Stimulated activated CD4-positive, alpha-beta T cell treated with anti-CD3 and anti-CD28 coated beads, Interleukin-4, amount 100 ng/mL, for 48 hours (primary cell): ENCODE measurements around the gene GLCE.
"Not testable (repeated sequence)": the region's sequence is repeated elsewhere in the genome, so short reads cannot be mapped to it uniquely, and the experiment has no call there.

Source experiments
- DNase-seq, 2 donors: peaks; one replicate each; pipeline ENCODE4 v3.0.0-alpha.2; 2020; ENCODE audit warnings: low read depth in 2 of 2

The GLCE gene

DNA sequence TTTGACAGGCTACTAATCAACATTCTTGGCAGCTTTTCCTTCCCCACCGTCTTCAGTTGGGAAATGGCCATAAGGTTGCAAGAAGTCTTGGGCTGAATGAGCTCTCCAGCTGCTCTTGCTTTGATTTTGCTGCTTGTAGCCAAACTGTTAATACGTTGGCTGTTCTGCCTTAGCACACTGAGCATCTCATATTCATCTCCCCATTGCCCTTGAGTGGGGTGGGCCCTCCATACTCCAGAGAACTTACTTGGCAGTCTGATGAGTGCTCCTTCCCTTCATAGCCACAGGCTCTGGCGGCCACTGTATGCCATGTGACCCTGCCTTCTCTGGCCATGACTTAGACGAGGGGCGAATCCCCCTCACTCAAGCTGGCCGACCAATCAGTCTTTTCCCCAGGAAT is 112.5 kb downstream of the GLCE start:
- no peak for DNase-seq

GRCh38 chr15:69275074-69275670 is 114.7 kb downstream of the GLCE start:
- no peak for DNase-seq

DNA sequence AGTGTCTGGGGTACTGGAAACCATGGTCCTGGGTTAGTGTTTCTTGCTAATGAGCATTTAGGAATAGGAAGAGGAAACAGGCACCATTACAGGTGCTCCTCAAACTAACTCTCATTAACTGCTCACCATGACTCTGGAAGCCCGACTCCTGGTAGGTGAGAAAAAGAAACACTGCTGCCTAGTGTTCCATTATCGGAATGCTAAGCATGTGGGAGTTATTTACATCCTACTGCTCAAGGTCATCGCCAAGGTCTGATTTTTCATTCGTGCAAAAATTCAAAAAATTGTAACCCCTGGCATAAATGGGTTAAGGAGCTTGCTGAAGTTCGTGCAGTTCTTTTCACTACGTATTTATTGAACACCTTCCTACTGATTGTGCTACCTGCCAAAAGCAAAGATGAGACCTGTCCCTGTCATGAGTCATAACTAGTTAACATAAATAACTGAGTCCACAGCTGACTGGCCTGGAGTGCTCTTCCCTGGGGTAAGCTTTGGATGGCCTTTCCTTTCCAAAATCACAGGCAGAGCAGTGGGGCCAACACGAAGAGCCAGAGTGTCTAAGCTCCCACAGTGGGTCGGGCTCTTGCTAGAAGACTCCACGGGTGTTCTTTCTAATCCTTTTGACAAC is 115.6 kb downstream of the GLCE start:
- no peak for DNase-seq

DNA sequence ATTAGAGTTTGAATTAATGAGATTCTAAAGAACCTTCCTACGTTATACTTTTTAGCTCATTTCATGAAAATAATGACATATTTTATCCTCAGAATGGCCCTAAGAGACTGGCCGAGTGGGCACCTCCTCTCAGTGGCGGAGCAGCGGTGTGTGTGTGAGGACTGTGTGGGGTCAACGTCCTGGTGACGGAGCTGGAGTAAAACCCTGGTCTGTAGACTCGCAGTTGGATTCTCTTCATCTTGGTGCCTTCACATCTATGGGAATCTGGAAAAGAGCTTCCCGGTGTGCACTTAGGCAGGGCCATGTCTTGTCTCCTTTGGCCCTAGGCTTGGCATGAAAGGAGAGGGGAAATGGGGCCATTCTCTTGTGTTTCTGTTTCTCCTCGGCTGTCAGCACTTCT is 116.9 kb downstream of the GLCE start:
- DNase-seq = no peak

- DNase-seq = no peak
Observed at GRCh38 chr15:69279636-69280035, 119.2 kb downstream of the GLCE start.

GRCh38 chr15:69280783-69281182 is 120.3 kb downstream of the GLCE start:
- DNase-seq = no peak

- no peak for DNase-seq
Observed at GRCh38 chr15:69282104-69282743, 121.8 kb downstream of the GLCE start.

- no peak for DNase-seq
Observed at GRCh38 chr15:69285834-69286233, 125.4 kb downstream of the GLCE start.

- DNase-seq = no peak
Observed at GRCh38 chr15:69288011-69288410, 127.6 kb downstream of the GLCE start.

- DNase-seq = no peak
Observed at GRCh38 chr15:69288531-69289341, 128.3 kb downstream of the GLCE start.

DNA sequence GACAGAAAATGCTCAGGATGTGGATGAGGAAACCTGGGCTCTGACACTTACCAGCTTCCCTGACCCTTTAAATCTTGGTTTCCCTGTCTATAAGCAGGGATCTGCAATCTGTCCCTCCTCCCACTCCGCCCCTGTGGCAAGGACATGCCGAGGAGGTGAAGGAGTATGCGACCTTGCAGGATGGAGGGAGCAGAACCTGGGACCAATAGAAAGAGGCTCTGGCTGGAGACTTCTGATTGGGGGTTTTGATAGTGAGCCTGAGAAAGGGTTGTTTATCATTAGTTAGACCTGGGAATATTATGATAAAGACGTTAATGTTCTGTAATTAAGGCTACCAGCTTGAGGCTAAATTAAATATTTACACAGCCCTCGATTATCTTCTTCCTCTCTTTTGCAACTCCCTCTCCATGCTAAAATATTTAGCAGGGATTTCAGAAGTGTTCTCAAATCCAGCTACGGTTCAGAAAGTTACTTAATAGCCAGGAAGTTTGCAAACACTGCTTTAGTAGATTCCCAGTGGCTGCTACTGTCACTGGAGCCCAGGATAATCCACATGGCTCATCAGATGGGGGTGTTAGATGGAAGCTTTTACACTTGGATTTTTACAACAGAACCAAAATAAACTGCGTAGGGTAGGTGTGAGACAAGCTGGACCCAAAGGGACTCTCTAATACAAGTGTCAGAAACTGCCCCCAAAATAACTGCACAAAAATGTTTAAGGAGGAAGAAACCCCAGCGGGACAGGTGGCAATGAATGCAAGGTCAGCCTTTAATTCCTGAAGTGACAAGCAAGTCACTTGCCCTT is 129.1 kb downstream of the GLCE start:
- DNase-seq = no peak

GRCh38 chr15:69290346-69291164 is 130.1 kb downstream of the GLCE start:
- no peak for DNase-seq

GRCh38 chr15:69291651-69292050 is 131.2 kb downstream of the GLCE start:
- DNase-seq = not testable (repeated sequence)

GRCh38 chr15:69292826-69293420 is 132.5 kb downstream of the GLCE start:
- no peak for DNase-seq

DNA sequence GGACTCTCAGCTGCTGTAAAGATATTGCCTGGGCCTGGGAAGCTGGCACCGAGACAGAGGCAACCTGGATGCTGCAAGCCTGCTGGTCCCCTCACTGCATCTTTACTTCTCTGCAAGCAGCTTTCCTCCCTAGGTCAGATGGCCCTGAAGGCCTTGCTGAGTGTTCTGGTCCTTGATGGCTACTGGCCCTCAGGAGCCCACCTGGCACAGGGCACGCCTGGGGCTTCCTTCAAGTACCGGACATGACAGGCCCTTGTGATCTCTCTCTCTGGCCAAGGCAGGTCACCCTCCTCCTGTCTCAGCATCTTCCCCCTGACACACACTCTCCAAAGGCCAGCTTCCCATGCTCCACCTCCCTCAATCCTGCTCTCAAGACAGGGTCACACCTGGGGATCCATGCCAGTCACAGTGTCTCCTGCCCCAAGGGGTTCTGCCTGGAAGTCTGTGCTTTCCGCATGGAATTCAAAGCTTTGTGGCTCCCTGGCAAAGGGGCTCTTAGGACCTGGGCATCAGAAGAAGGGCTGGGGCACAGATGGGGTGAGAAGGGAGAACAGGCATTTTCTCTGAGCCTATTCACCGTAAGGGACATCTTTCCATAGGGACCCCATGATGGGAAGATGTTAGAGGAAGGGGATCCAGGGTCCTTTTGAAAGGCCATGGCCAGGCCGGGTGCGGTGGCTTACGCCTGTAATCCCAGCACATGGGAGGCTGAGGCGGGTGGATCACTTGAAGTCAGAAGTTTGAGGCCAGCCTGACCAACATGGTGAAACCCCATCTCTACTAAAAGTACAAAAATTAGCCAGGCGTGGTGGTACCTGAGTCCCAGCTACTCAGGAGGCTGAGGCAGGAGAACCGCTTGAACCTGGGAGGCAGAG is 133.5 kb downstream of the GLCE start:
- DNase-seq = no peak

GRCh38 chr15:69296606-69297005 is 136.2 kb downstream of the GLCE start:
- no peak for DNase-seq

DNA sequence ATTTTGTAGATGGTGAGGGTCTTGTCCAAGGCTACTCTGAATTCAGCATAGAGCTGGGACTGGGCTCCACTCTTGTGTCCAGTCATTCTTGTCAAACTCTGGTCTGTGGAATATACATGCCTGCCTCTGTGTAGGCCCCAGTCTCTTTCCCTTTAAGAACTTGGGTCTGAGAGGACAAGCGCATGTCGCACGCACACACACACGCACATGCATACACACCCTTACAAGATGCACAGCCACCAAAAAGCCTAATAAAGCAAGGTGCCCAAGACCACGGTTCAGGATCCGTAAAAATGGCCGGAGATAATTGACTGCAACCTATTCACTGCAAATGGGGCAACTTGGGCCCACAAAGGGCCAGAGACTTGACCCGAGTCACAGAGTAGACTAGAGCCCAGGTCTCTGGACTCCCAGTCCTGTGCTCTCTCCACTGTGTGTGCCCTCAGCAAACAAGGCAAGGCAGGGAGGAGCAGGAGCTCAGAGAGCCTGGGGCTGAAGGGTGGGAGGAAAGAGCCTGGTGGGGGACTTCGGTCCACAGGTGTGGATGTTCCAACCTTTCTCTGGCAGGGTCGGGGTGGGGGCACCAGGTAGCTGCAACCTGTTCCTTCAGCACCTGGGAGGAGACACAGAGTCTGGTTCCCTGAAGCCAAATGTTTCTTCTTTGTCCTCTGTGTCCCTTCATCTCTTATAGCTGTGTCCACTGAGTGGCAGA is 137.4 kb downstream of the GLCE start:
- DNase-seq = no peak

DNA sequence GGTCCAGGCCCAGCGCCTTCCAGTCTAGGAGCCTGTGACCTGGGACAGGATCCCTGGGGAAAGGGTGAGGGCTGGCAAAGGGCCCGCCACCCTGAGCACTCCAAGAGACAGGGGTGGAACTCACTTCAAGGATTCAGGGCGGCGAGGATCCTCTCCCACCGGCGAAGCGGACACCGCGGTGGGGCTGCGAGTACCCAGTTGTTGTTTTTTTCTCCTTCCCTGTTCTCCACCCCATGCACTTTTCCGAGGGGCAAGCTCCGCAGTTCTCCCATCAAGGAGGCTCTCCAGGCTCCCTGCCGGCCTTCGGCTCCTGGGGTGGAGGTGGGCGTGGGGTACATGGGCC is 137.9 kb downstream of the GLCE start:
- DNase-seq = no peak
